HG03175 (cell line): ENCODE results near the gene PRMT3.
"Not testable (repeated sequence)": the region's sequence is repeated elsewhere in the genome, so short reads cannot be mapped to it uniquely, and the experiment has no call there.

Source experiments
- ATAC-seq: cut with Tn5 transposase; IDR thresholded peaks from one replicate; pipeline ENCODE4 v1.9.1; 2021; ENCODE audit warnings: mild to moderate bottlenecking, moderate library complexity; ENCODE audit not compliant: unreplicated experiment

The PRMT3 gene

DNA sequence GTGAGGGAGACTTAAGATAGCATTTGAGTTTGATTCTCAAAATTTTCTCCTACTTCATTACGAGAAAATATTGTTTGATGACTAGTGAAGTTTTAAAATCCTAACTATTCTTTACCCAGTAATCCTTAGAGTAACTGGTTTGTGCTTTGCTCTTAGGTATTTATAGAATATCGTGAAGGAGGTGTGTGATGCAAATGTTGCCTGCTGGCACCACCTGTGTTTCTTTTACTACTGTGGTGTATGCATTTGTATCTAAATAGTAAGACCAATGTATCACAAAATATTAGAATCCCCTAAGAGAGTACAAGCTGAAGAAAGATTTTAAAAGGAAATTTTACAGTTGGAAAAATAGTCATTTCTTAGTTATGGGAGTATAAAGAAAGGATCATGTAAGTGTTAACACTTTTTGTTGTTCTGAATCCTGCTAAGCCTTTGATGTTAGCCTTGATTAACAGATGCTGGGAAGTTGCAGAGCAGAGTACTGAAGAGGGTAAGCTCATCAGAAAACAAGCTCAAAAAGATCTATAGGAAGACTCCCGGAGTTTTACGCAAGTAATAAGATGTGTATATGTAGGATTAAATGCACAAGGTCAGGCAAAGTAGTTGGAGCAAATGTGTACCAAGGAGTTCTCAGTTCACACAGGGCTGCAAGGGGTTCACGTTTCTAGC lies 109.7 kb downstream of the PRMT3 start:
- no peak for ATAC-seq

DNA sequence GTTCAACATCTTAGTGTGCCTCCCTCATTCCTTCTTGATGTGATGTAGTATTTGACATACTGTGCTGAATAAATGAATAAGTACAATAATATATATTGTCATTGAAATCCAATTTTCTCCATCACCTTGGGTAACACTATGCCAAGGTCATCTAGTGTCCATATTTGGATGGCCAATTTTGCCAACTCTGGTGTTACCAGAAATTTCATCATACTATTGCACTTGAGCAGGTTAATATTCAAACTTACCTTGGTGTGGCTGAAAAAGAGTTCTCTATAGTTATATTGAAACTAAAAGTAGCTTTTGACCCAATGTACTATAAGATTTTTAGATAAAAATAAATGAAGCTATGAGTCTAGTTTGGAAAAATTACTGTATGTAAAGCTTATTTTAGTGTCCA lies 113.7 kb downstream of the PRMT3 start:
- ATAC-seq = peak; percentile 77

DNA sequence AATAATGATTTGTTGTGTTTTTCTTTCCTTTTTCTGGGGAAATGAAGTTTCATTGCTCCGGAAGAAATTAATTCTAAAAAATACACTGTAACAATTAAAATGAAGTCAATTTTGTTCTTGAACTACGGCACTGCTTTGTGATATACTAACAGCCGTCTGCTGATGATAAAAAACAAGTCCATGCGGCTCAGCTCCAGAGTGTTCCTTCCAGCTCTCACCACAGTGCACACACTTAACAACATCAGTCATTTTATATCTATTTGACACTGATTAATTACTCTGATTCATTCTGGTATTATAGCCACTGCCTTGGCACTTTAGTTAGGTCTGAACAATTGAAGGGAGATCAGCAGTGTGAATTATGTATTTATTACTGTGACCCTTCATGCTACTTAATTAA lies 114.5 kb downstream of the PRMT3 start:
- ATAC-seq = no peak

DNA sequence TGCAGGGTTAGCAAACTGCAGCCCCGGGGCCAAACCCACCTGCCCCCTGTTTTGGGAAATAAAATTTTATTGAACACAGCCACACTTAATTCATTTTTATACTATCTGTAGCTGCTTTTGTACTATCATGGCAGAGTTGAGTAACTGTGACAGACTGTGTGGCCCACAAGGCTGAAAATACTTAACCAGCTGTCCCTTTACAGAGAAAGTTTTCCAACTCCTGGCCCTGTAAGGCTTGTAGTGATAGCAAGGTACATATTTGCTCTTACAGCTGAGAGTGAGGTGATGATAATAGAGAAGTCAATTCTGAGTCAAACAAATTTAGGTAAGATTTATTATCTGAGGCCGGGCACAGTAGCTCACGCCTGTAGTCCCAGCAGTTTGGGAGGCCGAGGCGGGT lies 124.5 kb downstream of the PRMT3 start:
- no peak for ATAC-seq

DNA sequence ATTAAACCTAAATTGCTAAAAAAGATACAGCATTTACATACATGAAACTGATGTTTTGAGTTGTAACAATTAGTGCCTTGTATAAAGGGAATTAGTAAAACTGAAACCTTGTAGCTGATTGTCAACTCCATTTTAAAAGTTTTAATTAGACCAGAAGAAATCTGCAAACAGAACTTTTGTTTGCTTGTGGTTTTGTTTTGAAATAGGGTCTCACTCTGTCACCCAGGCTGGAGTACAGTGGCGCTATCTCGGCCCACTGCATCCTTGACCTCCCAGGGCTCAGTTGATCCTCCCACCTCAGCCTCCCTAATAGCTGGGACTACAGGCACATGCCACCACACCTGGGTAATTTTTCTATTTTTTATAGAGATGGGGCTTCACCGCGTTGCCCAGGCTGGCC lies 125.4 kb downstream of the PRMT3 start:
- no peak for ATAC-seq

DNA sequence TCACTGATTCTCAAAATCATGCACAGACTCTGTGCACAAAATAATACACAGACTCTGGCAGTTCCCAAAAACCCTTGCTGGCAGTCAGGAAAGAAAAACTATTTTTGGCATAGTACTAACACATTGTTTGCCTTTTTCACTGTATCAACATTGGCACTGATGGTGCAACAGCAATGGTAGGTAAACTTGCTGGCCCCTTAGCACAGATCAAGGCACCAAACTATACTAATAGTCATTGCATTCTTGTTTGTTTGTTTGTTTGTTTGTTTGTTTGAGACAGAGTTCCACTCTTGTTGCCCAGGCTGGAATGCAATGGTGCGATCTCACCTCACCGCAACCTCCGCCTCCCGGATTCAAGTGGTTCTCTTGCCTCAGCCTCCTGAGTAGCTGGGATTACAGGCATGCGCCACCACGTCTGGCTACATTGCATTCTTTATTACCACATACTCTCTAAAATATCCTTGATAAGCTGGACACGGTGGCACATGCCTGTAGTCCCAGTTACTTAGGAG lies 130.9 kb downstream of the PRMT3 start:
- no peak for ATAC-seq

DNA sequence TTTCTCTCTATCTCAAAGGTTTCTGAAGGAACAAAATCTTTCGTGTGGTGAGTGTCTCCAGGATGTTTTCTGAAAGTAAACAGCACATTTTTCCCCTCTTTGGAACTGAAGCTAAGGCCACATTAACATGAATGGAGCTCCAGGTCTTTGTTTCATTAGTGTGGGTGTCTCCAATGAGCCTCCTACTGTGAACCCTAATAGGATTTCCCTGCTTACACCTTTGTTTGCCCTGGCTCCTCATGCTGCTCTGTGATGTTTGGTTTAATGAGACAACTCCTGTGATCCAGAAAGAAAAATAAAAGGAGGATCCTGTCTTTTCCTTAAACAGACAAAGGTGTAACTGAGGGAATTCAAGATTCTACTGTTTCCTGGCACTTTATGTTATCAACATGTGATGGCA lies 135.0 kb downstream of the PRMT3 start:
- no peak for ATAC-seq

DNA sequence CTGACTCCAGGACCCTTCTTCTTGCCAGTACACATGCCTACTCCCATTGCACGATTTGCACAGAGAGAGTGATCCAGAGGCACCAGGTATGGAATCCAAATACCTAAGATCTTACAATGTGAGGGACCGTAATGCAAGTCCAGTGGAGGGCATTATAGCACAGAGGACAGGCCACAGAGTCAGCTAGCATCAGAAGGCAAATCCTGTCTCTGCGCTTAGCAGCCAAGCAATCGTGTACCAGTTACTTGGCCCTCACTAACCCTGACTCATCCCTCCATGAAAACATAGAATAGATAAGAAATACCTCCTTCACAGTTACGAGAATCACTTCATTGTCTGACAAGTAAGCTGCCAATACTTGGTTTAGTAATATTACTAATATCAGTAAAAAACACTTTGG lies 142.2 kb downstream of the PRMT3 start:
- ATAC-seq = no peak

DNA sequence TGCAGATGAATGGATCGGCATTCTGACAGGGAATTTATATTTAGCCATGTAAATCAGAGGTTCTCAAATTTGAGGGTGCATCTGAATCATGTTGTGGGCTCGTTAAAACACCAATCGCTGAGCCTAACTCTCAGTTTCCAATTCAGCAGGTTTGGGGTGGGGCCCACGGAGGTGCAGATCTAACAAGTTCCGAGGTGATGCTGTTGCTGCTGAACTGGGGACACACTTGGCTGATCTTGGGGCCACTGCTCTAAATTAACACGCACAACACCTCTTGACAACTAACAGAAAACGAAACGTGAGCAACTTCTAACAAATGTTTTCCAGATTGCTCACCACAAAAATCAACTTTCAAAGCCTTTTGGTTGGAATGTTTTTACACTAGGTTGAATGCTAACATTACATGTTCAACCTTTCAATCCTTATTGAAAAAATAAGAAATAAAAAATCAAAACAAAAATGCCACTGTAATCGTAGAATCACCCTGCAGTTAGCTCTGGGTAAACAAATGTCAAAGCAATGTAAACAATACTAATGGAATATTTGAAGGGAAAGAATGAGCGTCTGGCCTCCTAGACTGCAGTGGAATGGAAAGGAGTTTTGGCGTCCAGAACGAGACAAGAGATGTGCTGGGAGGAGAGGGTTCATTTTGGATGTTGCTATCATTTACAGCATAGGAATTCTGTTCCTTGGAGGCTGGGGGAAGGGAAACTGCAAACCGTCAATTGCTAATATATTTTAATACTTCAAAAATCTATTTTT lies 143.6 kb downstream of the PRMT3 start:
- ATAC-seq = peak; percentile 90

DNA sequence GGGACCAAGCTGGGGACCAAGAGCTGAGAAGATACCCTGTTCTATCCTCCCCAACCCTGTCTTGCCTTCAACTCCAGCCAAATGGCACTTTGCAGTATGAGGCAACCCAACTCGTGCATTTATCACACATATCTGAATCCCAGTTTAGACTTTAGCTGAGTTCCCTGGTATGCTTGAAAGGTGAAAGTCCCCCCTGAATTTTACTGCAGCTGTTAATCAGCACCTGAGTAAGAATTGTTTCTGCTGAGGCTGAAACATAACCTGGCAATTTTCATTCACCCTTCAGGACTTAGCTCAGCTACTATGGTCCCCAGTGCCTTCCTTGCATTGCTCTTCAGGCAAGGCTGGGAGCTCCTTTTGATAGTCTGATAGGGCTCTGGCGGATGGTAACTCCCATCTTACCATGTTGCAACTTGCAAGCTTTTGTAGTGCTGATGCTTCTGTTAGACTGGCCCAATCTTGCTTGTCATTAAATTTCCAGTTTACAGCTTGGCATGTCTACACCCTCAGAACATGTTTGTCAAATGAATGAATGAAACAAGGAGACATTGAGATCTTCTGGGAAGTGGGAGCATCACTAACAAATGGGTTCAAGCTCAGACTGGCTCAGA lies 147.9 kb downstream of the PRMT3 start:
- ATAC-seq = no peak

DNA sequence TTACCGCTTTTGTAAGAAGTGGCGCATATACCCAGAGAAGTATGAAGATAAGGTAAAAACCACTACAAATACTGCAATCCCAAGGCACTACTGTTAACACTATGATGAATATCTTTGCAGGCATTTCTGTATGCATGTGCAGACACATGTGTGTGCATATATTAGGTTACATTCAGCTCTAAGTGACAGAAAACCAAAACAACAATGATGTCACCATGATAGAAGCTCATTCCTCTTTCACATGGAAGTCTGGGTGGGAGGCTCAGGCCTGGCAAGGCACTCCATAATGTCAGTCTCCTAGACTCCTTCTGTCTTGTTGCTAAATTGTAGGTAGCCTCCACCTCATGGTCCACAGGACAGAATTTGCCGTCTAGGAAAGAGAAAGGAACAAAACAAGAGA lies 148.8 kb downstream of the PRMT3 start:
- ATAC-seq = no peak

DNA sequence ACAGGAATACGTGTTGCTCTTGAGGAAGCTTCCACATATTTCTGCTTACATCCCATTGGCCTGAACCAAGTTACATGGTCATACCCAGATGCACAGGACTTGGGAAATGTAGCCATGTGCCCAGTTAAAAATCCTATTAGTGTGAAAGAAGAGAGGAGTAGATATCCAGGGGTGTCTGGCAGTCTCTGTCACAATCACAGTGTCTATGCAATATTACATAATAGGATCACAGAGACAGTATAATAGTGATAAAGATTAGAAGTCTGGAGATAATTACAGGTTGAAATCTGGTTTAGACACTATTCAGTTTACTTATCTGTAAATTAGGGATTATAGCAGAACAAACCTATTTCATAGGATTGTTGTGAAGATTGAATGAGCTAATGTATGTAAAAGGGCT lies 149.3 kb downstream of the PRMT3 start:
- ATAC-seq = no peak

DNA sequence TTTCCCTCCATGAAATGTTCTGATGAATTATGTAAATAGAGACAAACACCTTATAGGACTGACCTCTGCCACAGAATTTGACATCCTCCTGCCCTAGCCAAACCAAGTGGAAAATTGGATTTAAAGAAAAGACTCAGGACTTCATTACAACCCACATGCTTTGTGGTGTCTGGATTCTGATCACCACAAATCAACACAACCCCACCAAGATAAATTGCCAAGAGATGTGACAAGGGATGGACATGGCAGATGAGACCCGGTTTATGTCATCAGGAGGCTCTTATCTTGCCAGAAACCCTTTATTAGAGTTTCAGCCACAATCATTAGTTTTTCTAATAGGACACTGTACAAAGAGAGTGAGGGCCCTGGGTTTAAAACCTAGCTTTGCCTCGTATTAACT lies 154.0 kb downstream of the PRMT3 start:
- no peak for ATAC-seq

DNA sequence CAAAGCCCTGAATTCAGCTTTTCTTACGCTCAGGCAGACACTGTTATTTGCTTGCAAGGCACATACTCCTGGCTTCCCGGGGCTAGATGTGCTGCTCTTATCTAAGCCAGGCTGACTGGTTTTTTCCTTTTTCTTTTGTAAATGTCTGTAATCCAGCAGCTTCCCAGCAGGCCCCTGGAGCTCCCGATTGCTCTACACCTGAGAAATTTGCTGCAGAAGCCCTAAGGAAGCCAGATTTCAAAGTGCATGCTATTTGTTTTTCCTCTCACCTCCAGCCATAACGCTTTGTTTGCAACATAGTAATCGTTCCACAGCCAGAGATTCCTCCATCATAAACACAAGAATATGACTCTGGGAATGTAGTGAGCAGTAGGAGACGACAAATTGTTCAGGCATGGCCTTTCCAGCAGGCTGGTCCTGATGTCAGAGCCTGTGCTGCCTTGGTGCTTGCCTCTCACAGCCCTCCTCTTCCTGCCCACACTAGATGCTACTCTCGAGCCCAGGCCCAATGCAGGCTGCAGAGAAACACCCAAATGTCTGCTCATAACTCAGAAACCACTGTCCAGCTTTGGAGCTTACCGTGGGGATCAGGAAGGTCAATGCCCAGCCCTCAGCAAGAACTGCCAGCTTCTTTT lies 157.2 kb downstream of the PRMT3 start:
- ATAC-seq = no peak

DNA sequence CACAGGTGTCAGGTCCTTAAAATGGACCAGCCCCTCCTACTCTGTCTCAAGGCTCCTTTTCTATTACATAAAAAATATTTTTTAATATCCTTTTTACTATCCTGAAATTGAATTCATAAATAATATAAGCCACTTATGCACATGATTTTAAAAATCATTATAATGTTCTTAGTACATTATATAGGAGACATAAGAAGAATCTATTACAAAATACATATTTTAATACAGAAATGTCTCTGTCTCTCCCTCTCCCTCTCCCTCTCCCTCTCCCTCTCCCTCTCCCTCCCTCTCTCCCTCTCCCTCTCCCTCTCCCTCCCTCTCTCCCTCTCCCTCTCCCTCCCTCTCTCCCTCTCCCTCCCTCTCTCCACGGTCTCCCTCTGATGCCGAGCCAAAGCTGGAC lies 159.9 kb downstream of the PRMT3 start:
- no peak for ATAC-seq

DNA sequence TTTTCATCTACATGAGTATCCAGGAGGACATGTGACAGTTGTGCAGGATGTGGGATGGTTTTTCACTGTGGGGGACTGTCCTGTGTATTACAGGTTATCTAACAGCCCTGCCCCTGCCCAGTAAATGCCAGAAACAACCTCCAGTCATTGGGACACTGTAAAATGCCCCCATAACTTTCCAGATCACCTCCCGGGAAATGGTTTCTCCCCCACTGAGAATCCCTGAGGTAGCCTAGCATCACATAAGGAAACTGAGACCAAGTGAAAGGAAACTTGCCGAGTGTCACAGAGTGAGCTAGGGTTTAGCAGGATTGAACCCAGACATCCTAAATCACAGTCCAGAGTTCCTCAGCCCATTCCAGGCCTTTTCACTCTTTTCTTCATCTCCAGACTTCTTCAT lies 163.6 kb downstream of the PRMT3 start:
- ATAC-seq = no peak

DNA sequence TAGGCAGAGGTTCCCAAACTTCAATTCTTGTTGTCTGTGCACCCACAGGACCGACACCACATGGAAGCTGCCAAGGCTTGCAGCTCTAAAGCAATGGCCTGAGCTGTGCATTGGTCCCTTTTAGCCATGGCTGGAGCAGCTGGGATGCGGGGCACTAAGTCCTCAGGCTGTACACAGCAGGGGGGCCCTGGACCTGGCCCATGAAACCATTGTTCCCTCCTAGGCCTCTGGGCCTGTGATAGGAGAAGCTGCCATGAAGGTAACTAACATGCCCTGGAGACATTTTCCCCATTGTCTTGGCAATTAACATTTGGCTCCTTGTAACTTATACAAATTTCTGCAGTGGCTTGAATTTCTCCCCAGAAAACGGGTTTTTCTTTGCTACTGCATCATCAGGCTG lies 168.3 kb downstream of the PRMT3 start:
- ATAC-seq = no peak

DNA sequence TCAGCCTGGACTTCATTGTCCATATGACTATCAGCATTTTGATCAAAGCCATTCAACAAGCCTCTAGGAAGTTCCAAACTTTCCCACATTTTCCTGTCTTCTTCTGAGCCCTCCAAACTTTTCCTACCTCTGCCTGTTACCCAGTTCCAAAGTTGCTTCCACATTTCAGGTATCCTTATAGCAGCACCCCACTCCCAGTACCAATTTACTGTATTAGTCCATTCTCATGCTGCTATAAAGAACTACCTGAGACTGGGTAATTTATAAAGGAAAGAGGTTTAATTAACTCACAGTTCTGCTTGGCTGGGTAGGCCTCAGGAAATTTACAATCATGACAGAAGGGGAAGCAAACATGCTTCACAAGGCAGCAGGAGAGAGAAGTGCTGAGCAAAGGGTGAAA lies 168.9 kb downstream of the PRMT3 start:
- not testable (repeated sequence) for ATAC-seq

DNA sequence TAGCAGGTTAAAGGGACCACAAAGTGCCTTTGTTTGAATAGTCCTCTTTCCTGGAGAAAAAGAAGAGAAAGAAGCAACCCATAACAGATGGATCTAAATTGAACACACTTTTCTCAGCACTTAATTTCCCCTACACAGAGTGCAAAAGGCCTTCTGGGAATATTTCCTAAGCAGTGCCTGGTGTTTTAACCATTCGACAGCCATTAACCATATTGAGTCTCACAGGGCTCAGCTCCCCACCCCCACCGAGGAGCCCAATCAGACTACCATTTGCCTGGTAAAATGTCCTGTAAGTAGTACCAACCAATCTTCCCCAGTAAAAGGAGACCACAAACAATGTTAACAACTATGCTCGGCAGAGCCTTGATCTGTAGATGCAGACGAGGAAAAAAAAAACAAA lies 171.2 kb downstream of the PRMT3 start:
- ATAC-seq = no peak
